A673 (cell line): Measurements from ENCODE around the gene POMGNT1. TPM values are rescaled to one million over a fixed set of nuclear protein-coding genes. Genes with fewer than 3 reads are reported as not detected.

Source experiments
- BruUV-seq: library from RNA; stranded (reverse); fragments of 400-500 nt; replicated peaks from 2 replicates; lab custom pipeline; 2021; lab: Mats Ljungman, UMichigan
- CTCF ChIA-PET: fragments of 300-600 bp; sonication (Branson Sonifier 250); formaldehyde crosslinking; loops from one replicate; lab custom pipeline; 2022; ENCODE audit warnings: antibody characterized with exemption; lab: Charles Lee
- POLR2A ChIA-PET: fragments of 300-600 bp; sonication (Branson Sonifier 250); formaldehyde crosslinking; loops from one replicate; lab custom pipeline; 2022; ENCODE audit warnings: antibody characterized with exemption; ENCODE audit not compliant: low non-redundant PET; lab: Charles Lee
- DNase-seq: peaks from one replicate; pipeline ENCODE4 v3.0.0-alpha.2; 2015; ENCODE audit warnings: low spot score
- H3K27ac ChIP-seq: fragments of 200-600 bp; sonication (generic); 2 replicates; pipeline ENCODE4 v1.5.1; 2016; ENCODE audit warnings: mixed run types, low read depth, mild to moderate bottlenecking, mixed read lengths, antibody characterized with exemption, low read length; ENCODE audit not compliant: poor library complexity, severe bottlenecking
- H3K27me3 ChIP-seq: fragments of 200-600 bp; sonication (generic); replicated peaks from 2 replicates; pipeline ENCODE4 v1.6.1; 2017; ENCODE audit warnings: mixed run types, low read depth, mild to moderate bottlenecking, mixed read lengths, antibody characterized with exemption, low read length; ENCODE audit not compliant: insufficient read depth, poor library complexity
- H3K36me3 ChIP-seq: fragments of 200-600 bp; sonication (generic); 2 replicates; pipeline ENCODE4 v1.6.1; 2016; ENCODE audit warnings: mixed run types, mild to moderate bottlenecking, mixed read lengths, antibody characterized with exemption, low read length; ENCODE audit not compliant: insufficient read depth, poor library complexity, severe bottlenecking
- H3K4me1 ChIP-seq: fragments of 200-600 bp; sonication (generic); 2 replicates; pipeline ENCODE4 v1.6.1; 2017; ENCODE audit warnings: mixed run types, mild to moderate bottlenecking, mixed read lengths, antibody characterized with exemption, low read length; ENCODE audit not compliant: insufficient read depth, poor library complexity, severe bottlenecking
- H3K4me3 ChIP-seq: fragments of 200-600 bp; sonication (generic); 2 replicates; pipeline ENCODE4 v1.5.1; 2016; ENCODE audit warnings: low read depth, mixed run types, mild to moderate bottlenecking, mixed read lengths, low read length; ENCODE audit not compliant: poor library complexity, severe bottlenecking
- H3K9me3 ChIP-seq: fragments of 200-600 bp; sonication (generic); 2 replicates; pipeline ENCODE4 v1.6.1; 2016; ENCODE audit warnings: mixed run types, low read depth, mild to moderate bottlenecking, mixed read lengths, antibody characterized with exemption, low read length; ENCODE audit not compliant: poor library complexity, severe bottlenecking
- CTCF ChIP-seq: fragments of 300-800, 200-600 bp; sonication (generic); conservative IDR thresholded peaks from 2 replicates; pipeline ENCODE4 v1.5.1; 2017; ENCODE audit warnings: low read depth, mild to moderate bottlenecking, antibody characterized with exemption, low read length, moderate library complexity, mixed read lengths
- EZH2 ChIP-seq: fragments of 200-600 bp; sonication (generic); IDR thresholded peaks from 2 replicates; pipeline ENCODE4 v1.6.1; 2017; ENCODE audit warnings: borderline replicate concordance, low read depth, mild to moderate bottlenecking, mixed read lengths, antibody characterized with exemption, low read length; ENCODE audit not compliant: poor library complexity, severe bottlenecking
- intact Hi-C: fragments of 100-400 bp; cut with micrococcal nuclease; formaldehyde crosslinking; loops from one replicate; pipeline ENCODE4 v1.10.0; 2022; ENCODE audit not compliant: unreplicated experiment
- total RNA-seq: library from RNA; stranded (reverse); gene quantifications from 2 replicates; pipeline ENCODE4 v1.2.3, GENCODE V29; 2021

POMGNT1 gene
- total RNA-seq, 1 experiment from 2014 or later: 71.0 TPM

GRCh38 chr1:46220808-46221207 lies 22.6 kb upstream of the POMGNT1 start:
- DNase-seq: no peak
- POLR2A ChIA-PET: no interaction called here
- Histone ChIP-seq H3K4me1 (no peaks in the 10 kb centered on the region), H3K4me3 (no peak overlapping the region), H3K27ac (no peak overlapping the region), H3K27me3 (no peaks in the 10 kb centered on the region), H3K9me3 (no peaks in the 10 kb centered on the region), H3K36me3 (no peaks in the 10 kb centered on the region)
- no TSS peak for BruUV-seq
- CTCF ChIA-PET: interaction anchor here (0.7 kb wide), 1 partner anchor 26 kb away, joined by 4 read pairs; no protein-coding TSS in a partner anchor
- intact Hi-C loops: no loop called here
- TF ChIP-seq EZH2 (no peak), CTCF (no peak)

DNA sequence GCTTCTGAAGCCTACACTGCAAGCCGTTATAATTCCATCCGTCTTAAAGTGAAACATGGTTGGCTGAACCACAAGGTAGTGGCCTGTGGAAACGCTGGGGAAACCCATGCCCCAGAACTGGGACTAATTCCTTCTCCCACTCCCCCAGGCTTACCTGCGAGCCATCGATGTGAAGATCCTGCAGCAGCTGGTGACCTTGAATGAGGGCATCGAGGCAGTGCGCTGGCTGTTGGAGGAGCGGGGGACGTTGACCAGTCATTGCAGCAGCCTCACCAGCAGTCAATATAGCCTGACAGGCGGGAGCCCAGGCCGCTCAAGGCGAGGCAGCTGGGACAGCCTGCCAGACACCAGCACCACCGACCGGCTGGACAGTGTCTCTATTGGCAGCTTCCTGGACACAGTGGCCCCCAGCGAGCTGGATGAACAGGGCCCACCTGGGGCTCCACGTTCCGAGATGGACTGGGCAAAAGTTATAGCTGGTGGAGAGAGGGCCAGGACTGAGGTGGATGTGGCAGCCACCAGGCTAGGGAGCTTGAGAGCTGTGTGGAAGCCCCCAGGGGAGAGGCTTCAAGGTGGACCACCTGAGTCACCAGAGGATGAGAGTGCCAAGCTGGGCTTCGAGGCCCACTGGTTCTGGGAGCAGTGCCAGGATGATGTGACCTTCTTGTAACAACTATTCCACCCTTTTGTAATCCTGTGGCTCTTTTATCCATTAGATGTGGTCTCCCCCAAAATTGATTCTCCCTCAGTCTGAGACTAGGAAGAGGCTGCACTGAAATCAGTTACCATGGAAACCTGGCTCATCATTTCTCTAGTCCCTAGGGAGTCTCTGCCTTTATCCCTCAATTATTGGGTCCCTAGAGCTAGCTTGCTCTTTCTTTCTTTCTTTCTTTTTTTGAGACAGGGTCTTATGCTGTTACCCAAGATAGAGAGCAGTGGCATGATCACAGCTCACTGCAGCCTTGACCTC lies 21.6 kb upstream of the POMGNT1 start:
- Histone ChIP-seq H3K27ac (no peak overlapping the region), H3K4me3 (no peak overlapping the region), H3K36me3 (no peaks in the 10 kb centered on the region), H3K9me3 (no peaks in the 10 kb centered on the region), H3K4me1 (no peaks in the 10 kb centered on the region), H3K27me3 (no peaks in the 10 kb centered on the region)
- CTCF ChIA-PET: interaction anchor here (0.7 kb wide), 1 partner anchor 27 kb away, joined by 4 read pairs; no protein-coding TSS in a partner anchor
- BruUV-seq: no TSS peak
- TF ChIP-seq CTCF (no peak), EZH2 (no peak)
- POLR2A ChIA-PET: no interaction called here
- intact Hi-C loops: no loop called here
- DNase-seq: no peak

- CTCF ChIA-PET: no interaction called here
- no peaks in the 10 kb centered on the region for H3K36me3 ChIP-seq
- no peak for TF ChIP-seq CTCF
- no peak for TF ChIP-seq EZH2
- no TSS peak for BruUV-seq
- DNase-seq: no peak
- H3K27ac ChIP-seq: no peak overlapping the region
- no peaks in the 10 kb centered on the region for H3K4me1 ChIP-seq
- no peak overlapping the region for H3K4me3 ChIP-seq
- POLR2A ChIA-PET: no interaction called here
- no peaks in the 10 kb centered on the region for H3K9me3 ChIP-seq
- no peaks in the 10 kb centered on the region for H3K27me3 ChIP-seq
- intact Hi-C loops: no loop called here
Observed at GRCh38 chr1:46218443-46218842, 20.2 kb upstream of the POMGNT1 start.
